ENCODE data around the gene MAPK11. TPM values are rescaled to one million over a fixed set of nuclear protein-coding genes. Genes with fewer than 3 reads are reported as not detected.

MAPK11 gene
- total RNA-seq, 1 experiment from 2014 or later = 19.3 TPM

- Histone ChIP-seq H3K4me1 (ENCODE audit: control insufficient read depth in 1 of 2, insufficient read depth in 2 of 2, low read length in 2 of 2) (peaks cover 27 to 75% of the 10 kb centered on the region in 2 experiments), H3K27me3 (ENCODE audit: insufficient read depth, low read length) (no peaks in the 10 kb centered on the region), H4K20me1 (ENCODE audit: insufficient read depth) (no peaks in the 10 kb centered on the region), H3K4me3 (replicated peaks in 1 of 2; ENCODE audit: low read depth in 1 of 2, low read length in 2 of 2) (no peak overlapping the region), H3K9ac (ENCODE audit: low read length) (peak overlapping the region; percentile 40), H3K27ac (ENCODE audit: low read depth, low read length) (peak overlapping the region; percentile 37; the same call in 1 of the 2 replicates), H2AFZ (ENCODE audit: low read depth, low read length, poor library complexity, severe bottlenecking) (no peak overlapping the region), H3K9me2 (ENCODE audit: insufficient read depth) (no peaks in the 10 kb centered on the region), H3K79me2 (ENCODE audit: insufficient read depth, low read length) (peaks cover 65% of the 10 kb centered on the region), H3K9me3 (ENCODE audit: control insufficient read depth in 1 of 2, insufficient read depth in 1 of 2, low read depth in 1 of 2, low read length in 2 of 2) (no peaks in the 10 kb centered on the region), H3K36me3 (ENCODE audit: control insufficient read depth in 1 of 2, insufficient read depth in 2 of 2, low read length in 2 of 2) (peaks cover 0 to 17% of the 10 kb centered on the region in 2 experiments; a peak in 1 of 4 replicates), H3K4me2 (ENCODE audit: low read length) (peak overlapping the region; percentile 56; the same call in 1 of the 2 replicates)
- no TSS peak for BruUV-seq (replicated peaks)
- peak; percentile 64 for DNase-seq (ENCODE audit: low read depth, low spot score)
- POLR2A ChIA-PET = no interaction called here
- TF ChIP-seq POLR2A (IDR thresholded peaks at IDR 0.05; ENCODE audit: borderline replicate concordance, extremely low read depth, insufficient read depth, insufficient read length) = no peak
- TF ChIP-seq JUND (IDR thresholded peaks at IDR 0.05) = no peak
- no peak for TF ChIP-seq ZFX (IDR thresholded peaks at IDR 0.05)
- TF ChIP-seq ZNF274 (IDR thresholded peaks at IDR 0.05; ENCODE audit: low read depth, low read length) = no peak
- TF ChIP-seq FOSL1 (IDR thresholded peaks at IDR 0.05; ENCODE audit: low read depth) = no peak
- TF ChIP-seq, protein P1, sequence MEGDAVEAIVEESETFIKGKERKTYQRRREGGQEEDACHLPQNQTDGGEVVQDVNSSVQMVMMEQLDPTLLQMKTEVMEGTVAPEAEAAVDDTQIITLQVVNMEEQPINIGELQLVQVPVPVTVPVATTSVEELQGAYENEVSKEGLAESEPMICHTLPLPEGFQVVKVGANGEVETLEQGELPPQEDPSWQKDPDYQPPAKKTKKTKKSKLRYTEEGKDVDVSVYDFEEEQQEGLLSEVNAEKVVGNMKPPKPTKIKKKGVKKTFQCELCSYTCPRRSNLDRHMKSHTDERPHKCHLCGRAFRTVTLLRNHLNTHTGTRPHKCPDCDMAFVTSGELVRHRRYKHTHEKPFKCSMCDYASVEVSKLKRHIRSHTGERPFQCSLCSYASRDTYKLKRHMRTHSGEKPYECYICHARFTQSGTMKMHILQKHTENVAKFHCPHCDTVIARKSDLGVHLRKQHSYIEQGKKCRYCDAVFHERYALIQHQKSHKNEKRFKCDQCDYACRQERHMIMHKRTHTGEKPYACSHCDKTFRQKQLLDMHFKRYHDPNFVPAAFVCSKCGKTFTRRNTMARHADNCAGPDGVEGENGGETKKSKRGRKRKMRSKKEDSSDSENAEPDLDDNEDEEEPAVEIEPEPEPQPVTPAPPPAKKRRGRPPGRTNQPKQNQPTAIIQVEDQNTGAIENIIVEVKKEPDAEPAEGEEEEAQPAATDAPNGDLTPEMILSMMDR (IDR thresholded peaks at IDR 0.05 in 2 of 3, conservative IDR thresholded peaks at IDR 0.05 in 1 of 3; ENCODE audit: borderline replicate concordance in 1 of 3, insufficient read depth in 1 of 3, low read depth in 2 of 3, low read length in 2 of 3) = no peak
- TF ChIP-seq CEBPB (IDR thresholded peaks at IDR 0.05; ENCODE audit: low read depth) = no peak
- no peak for TF ChIP-seq SP1 (IDR thresholded peaks at IDR 0.05; ENCODE audit: low read depth)
- no peak for TF ChIP-seq EZH2phosphoT487 (IDR thresholded peaks at IDR 0.05; ENCODE audit: borderline replicate concordance)
- TF ChIP-seq CBX3 (IDR thresholded peaks at IDR 0.05; ENCODE audit: low read depth) = no peak
- TF ChIP-seq SIN3A (IDR thresholded peaks at IDR 0.05; ENCODE audit: low read depth) = no peak
- TF ChIP-seq EGR1 (IDR thresholded peaks at IDR 0.05; ENCODE audit: low read depth) = no peak
- TF ChIP-seq ATF3 (IDR thresholded peaks at IDR 0.05) = no peak
- no peak for TF ChIP-seq EZH2 (IDR thresholded peaks at IDR 0.05)
- TF ChIP-seq MAX (IDR thresholded peaks at IDR 0.05) = no peak
- no peak for TF ChIP-seq YY1 (IDR thresholded peaks at IDR 0.05; ENCODE audit: extremely low read depth, insufficient replicate concordance, low read depth, low read length)
- no peak for TF ChIP-seq POLR2AphosphoS5 (IDR thresholded peaks at IDR 0.05; ENCODE audit: low read depth, low read length)
- TF ChIP-seq REST (IDR thresholded peaks at IDR 0.05; ENCODE audit: low read depth) = no peak
- no peak for TF ChIP-seq ELF1 (IDR thresholded peaks at IDR 0.05; ENCODE audit: borderline replicate concordance, low read depth)
- peak; percentile 23 for ATAC-seq
- CTCF ChIA-PET = no interaction called here
- RAD21 ChIA-PET (ENCODE audit: low non-redundant PET in 1 of 2, low total read pairs in 2 of 2, uncharacterized antibody in 2 of 2, unreplicated experiment in 2 of 2) = no interaction called here
- intact Hi-C loops (cut with micrococcal nuclease) = no loop called here
These were observed 22.4 kb downstream of the MAPK11 start for GRCh38 chr22:50247748-50248147.
